ENCODE results near the gene RPL12.

DNA sequence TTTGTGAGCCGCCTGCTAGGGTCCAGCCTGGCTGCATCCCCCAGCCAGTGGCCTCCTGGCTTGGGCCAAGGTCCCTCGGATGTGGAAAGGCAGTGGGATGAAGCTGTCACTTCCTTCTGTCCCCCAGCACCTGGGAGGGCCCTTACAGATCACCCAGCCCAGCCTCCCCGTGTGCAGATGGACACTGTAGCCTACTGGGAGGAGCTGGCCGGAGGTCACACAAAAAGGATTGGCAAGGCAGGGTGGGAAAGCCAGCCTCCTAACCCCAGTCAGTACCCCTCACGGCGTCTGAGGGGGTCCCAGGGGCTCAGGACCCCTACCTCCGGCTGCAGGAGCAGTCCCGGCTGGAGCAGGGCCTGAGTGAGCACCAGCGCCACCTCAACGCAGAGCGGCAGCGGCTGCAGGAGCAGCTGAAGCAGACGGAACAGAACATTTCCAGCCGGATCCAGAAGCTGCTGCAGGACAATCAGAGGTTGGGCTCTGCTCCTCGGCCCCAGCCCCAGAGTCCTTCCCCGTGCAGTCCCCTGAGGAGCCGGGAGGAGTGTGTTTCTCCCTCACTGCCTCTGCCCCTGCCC lies 28.4 kb upstream of the RPL12 start:
- TF ChIP-seq POLR2A (IDR thresholded peaks at IDR 0.05) = no peak
- TF ChIP-seq, protein P1, sequence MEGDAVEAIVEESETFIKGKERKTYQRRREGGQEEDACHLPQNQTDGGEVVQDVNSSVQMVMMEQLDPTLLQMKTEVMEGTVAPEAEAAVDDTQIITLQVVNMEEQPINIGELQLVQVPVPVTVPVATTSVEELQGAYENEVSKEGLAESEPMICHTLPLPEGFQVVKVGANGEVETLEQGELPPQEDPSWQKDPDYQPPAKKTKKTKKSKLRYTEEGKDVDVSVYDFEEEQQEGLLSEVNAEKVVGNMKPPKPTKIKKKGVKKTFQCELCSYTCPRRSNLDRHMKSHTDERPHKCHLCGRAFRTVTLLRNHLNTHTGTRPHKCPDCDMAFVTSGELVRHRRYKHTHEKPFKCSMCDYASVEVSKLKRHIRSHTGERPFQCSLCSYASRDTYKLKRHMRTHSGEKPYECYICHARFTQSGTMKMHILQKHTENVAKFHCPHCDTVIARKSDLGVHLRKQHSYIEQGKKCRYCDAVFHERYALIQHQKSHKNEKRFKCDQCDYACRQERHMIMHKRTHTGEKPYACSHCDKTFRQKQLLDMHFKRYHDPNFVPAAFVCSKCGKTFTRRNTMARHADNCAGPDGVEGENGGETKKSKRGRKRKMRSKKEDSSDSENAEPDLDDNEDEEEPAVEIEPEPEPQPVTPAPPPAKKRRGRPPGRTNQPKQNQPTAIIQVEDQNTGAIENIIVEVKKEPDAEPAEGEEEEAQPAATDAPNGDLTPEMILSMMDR (IDR thresholded peaks at IDR 0.05) = no peak

All from tibial nerve (tissue), 3 donors.